HCT116 (cell line): ENCODE results near the gene TOPBP1. TPM values are rescaled to one million over a fixed set of nuclear protein-coding genes. Genes with fewer than 3 reads are reported as not detected.

ENCODE experiments used
- ATAC-seq: fragments of 200-7000 bp; cut with Tn5 transposase; 2 replicates; pipeline ENCODE4 v1.9.1; 2020; ENCODE audit warnings: mild to moderate bottlenecking, moderate library complexity
- BruUV-seq: library from RNA; stranded (reverse); fragments of 400-500 nt; replicated peaks from 2 replicates; lab custom pipeline; 2021; lab: Mats Ljungman, UMichigan
- CTCF ChIA-PET: fragments of 300-600 bp; sonication (Branson Sonifier 250); formaldehyde crosslinking; loops from one replicate; lab custom pipeline; 2021; ENCODE audit warnings: antibody characterized with exemption; lab: Charles Lee
- POLR2A ChIA-PET: fragments of 300-600, 350-600 bp; sonication (Branson Sonifier 250); formaldehyde crosslinking; loops from one replicate; lab custom pipeline; 2021; ENCODE audit warnings: antibody characterized with exemption; lab: Charles Lee
- RAD21 ChIA-PET, 2 experiments: fragments of 300-600 bp; sonication (Branson Sonifier 250); formaldehyde crosslinking; loops; one replicate each; lab custom pipeline; 2023; ENCODE audit warnings: low total read pairs in 2 of 2; ENCODE audit not compliant: uncharacterized antibody in 2 of 2, unreplicated experiment in 2 of 2, low non-redundant PET in 1 of 2; lab: Charles Lee
- DNase-seq: peaks from one replicate; pipeline ENCODE4 v3.0.0-alpha.2; 2010; ENCODE audit warnings: low read depth, low spot score
- H2AFZ ChIP-seq: fragments of 200-600 bp; shearing (Covaris generic), sonication (generic); 2 replicates; pipeline ENCODE4 v1.6.1; 2017; ENCODE audit warnings: low read depth, mixed run types, mixed read lengths, antibody characterized with exemption, low read length; ENCODE audit not compliant: poor library complexity, severe bottlenecking
- H3K27ac ChIP-seq: 2 replicates; pipeline ENCODE4 v1.5.1; 2012; ENCODE audit warnings: low read depth, low read length
- H3K27me3 ChIP-seq: fragments of 200-600 bp; sonication (generic); 2 replicates; pipeline ENCODE4 v1.6.1; 2016; ENCODE audit warnings: mixed run types, low read length, mixed read lengths; ENCODE audit not compliant: insufficient read depth
- H3K36me3 ChIP-seq, 2 experiments: fragments of 200-500 bp in 1 of 2; fragments of 200-600 bp in 1 of 2; sonication (Bioruptor generic) in 1 of 2; sonication (generic) in 1 of 2; 2 replicates each; pipeline versions ENCODE4 v1.5.1 to v1.6.1; 2014 to 2016; ENCODE audit warnings: low read length in 2 of 2, inconsistent platforms in 1 of 2, mixed read lengths in 1 of 2, mixed run types in 1 of 2; ENCODE audit not compliant: insufficient read depth in 2 of 2, control insufficient read depth in 1 of 2
- H3K4me1 ChIP-seq, 2 experiments: fragments of 200-600 bp in 1 of 2; sonication (generic) in 1 of 2; 2 replicates each; pipeline versions ENCODE4 v1.5.1 to v1.6.1; 2012 to 2017; ENCODE audit warnings: low read length in 2 of 2, inconsistent platforms in 1 of 2, mild to moderate bottlenecking in 1 of 2, mixed read lengths in 1 of 2, mixed run types in 1 of 2, moderate library complexity in 1 of 2; ENCODE audit not compliant: insufficient read depth in 2 of 2, control insufficient read depth in 1 of 2
- H3K4me2 ChIP-seq: fragments of 200-600 bp; sonication (generic); 2 replicates; pipeline ENCODE4 v1.6.1; 2017; ENCODE audit warnings: mixed run types, low read length, mixed read lengths
- H3K4me3 ChIP-seq, 2 experiments: fragments of 200-600 bp in 1 of 2; sonication (generic) in 1 of 2; replicated peaks in 1 of 2; 2 replicates each; pipeline ENCODE4 v1.5.1; 2011 to 2016; ENCODE audit warnings: low read length in 2 of 2, control low read depth in 1 of 2, low read depth in 1 of 2, mild to moderate bottlenecking in 1 of 2, mixed read lengths in 1 of 2, mixed run types in 1 of 2
- H3K79me2 ChIP-seq: fragments of 200-600 bp; sonication (generic); 2 replicates; pipeline ENCODE4 v1.6.1; 2017; ENCODE audit warnings: mild to moderate bottlenecking, mixed run types, low read length, moderate library complexity, mixed read lengths; ENCODE audit not compliant: insufficient read depth
- H3K9ac ChIP-seq: fragments of 200-600 bp; sonication (generic); 2 replicates; pipeline ENCODE4 v1.6.1; 2016; ENCODE audit warnings: low read length, mixed read lengths
- H3K9me2 ChIP-seq: fragments of 200-600 bp; sonication (generic), shearing (Covaris generic); 2 replicates; pipeline ENCODE4 v1.6.1; 2017; ENCODE audit warnings: mixed run types, mild to moderate bottlenecking, moderate library complexity; ENCODE audit not compliant: insufficient read depth
- H3K9me3 ChIP-seq, 2 experiments: fragments of 200-500 bp in 1 of 2; fragments of 200-600 bp in 1 of 2; sonication (Bioruptor generic) in 1 of 2; sonication (generic) in 1 of 2; 2 replicates each; pipeline ENCODE4 v1.6.1; 2014 to 2017; ENCODE audit warnings: low read length in 2 of 2, mixed read lengths in 2 of 2, inconsistent platforms in 1 of 2, low read depth in 1 of 2, mild to moderate bottlenecking in 1 of 2, mixed run types in 1 of 2, moderate library complexity in 1 of 2; ENCODE audit not compliant: control insufficient read depth in 1 of 2, insufficient read depth in 1 of 2
- H4K20me1 ChIP-seq: fragments of 200-600 bp; sonication (generic), shearing (Covaris generic); 2 replicates; pipeline ENCODE4 v1.6.1; 2017; ENCODE audit warnings: mixed run types, mild to moderate bottlenecking, moderate library complexity; ENCODE audit not compliant: insufficient read depth
- CBX3 ChIP-seq: IDR thresholded peaks from 2 replicates; pipeline ENCODE4 v1.6.1; 2012; ENCODE audit warnings: low read depth
- EGR1 ChIP-seq: IDR thresholded peaks from 2 replicates; pipeline ENCODE4 v1.6.1; 2012; ENCODE audit warnings: low read depth
- ELF1 ChIP-seq: IDR thresholded peaks from 2 replicates; pipeline ENCODE4 v1.6.1; 2012; ENCODE audit warnings: low read depth, borderline replicate concordance
- EZH2phosphoT487 ChIP-seq: fragments of 200-600 bp; IDR thresholded peaks from 2 replicates; pipeline ENCODE4 v1.6.1; 2018; ENCODE audit warnings: antibody characterized with exemption, borderline replicate concordance
- FOSL1 ChIP-seq: IDR thresholded peaks from 2 replicates; pipeline ENCODE4 v1.6.1; 2012; ENCODE audit warnings: low read depth
- JUND ChIP-seq: IDR thresholded peaks from 2 replicates; pipeline ENCODE4 v1.6.1; 2012
- MAX ChIP-seq: IDR thresholded peaks from 2 replicates; pipeline ENCODE4 v1.6.1; 2012
- POLR2A ChIP-seq: IDR thresholded peaks from 2 replicates; pipeline ENCODE4 v1.7.0; 2011; ENCODE audit warnings: borderline replicate concordance; ENCODE audit not compliant: insufficient read depth, insufficient read length; ENCODE audit errors: extremely low read depth
- POLR2AphosphoS5 ChIP-seq: IDR thresholded peaks from 2 replicates; pipeline ENCODE4 v1.6.1; 2011; ENCODE audit warnings: mild to moderate bottlenecking, low read depth, low read length, moderate library complexity
- SIN3A ChIP-seq: IDR thresholded peaks from 2 replicates; pipeline ENCODE4 v1.6.1; 2012; ENCODE audit warnings: low read depth
- SP1 ChIP-seq: IDR thresholded peaks from 2 replicates; pipeline ENCODE4 v1.6.1; 2012; ENCODE audit warnings: low read depth
- YY1 ChIP-seq: IDR thresholded peaks from 2 replicates; pipeline ENCODE4 v1.6.1; 2011; ENCODE audit warnings: low read length, low read depth, moderate library complexity, mild to moderate bottlenecking; ENCODE audit not compliant: insufficient replicate concordance; ENCODE audit errors: extremely low read depth
- ZFX ChIP-seq: fragments of 450-650 bp; IDR thresholded peaks from 2 replicates; pipeline ENCODE4 v1.6.1; 2017
- intact Hi-C: fragments of 100-400 bp; cut with micrococcal nuclease; formaldehyde crosslinking; loops from 2 replicates; pipeline ENCODE4 v1.10.0; 2022
- total RNA-seq: library from RNA; stranded (reverse); gene quantifications from one replicate; pipeline ENCODE4 v1.2.1, GENCODE V29; 2021; ENCODE audit not compliant: unreplicated experiment
- TF ChIP-seq, protein P1 (sequence below): IDR thresholded peaks from 2 replicates; pipeline ENCODE4 v1.6.1; 2012
- TF ChIP-seq, protein P2 (sequence below): IDR thresholded peaks from 2 replicates; pipeline ENCODE4 v1.6.1; 2011; ENCODE audit warnings: mild to moderate bottlenecking, low read length, moderate library complexity; ENCODE audit not compliant: insufficient replicate concordance; ENCODE audit errors: extremely low read depth
- TF ChIP-seq, protein P3 (sequence below), 3 experiments: fragments of 200-600 bp in 1 of 3; sonication (generic) in 1 of 3; IDR thresholded peaks in 2 of 3; conservative IDR thresholded peaks in 1 of 3; 2 replicates each; pipeline ENCODE4 v1.5.1; 2012 to 2017; ENCODE audit warnings: low read depth in 2 of 3, low read length in 2 of 3, antibody characterized with exemption in 1 of 3, borderline replicate concordance in 1 of 3, control low read depth in 1 of 3, mild to moderate bottlenecking in 1 of 3, mixed read lengths in 1 of 3, mixed run types in 1 of 3, moderate library complexity in 1 of 3; ENCODE audit not compliant: insufficient read depth in 1 of 3

TOPBP1 gene
- total RNA-seq, 1 experiment from 2014 or later, result 42.2 TPM

- TF ChIP-seq, protein P1, sequence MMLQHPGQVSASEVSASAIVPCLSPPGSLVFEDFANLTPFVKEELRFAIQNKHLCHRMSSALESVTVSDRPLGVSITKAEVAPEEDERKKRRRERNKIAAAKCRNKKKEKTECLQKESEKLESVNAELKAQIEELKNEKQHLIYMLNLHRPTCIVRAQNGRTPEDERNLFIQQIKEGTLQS, result no peak
- TF ChIP-seq, protein P2, sequence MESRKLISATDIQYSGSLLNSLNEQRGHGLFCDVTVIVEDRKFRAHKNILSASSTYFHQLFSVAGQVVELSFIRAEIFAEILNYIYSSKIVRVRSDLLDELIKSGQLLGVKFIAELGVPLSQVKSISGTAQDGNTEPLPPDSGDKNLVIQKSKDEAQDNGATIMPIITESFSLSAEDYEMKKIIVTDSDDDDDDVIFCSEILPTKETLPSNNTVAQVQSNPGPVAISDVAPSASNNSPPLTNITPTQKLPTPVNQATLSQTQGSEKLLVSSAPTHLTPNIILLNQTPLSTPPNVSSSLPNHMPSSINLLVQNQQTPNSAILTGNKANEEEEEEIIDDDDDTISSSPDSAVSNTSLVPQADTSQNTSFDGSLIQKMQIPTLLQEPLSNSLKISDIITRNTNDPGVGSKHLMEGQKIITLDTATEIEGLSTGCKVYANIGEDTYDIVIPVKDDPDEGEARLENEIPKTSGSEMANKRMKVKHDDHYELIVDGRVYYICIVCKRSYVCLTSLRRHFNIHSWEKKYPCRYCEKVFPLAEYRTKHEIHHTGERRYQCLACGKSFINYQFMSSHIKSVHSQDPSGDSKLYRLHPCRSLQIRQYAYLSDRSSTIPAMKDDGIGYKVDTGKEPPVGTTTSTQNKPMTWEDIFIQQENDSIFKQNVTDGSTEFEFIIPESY, result no peak
Observed at GRCh38 chr3:133697960-133698359, 36.2 kb upstream of the TOPBP1 start (continued).

GRCh38 chr3:133695560-133696171 lies 33.9 kb upstream of the TOPBP1 start:
- no TSS peak for BruUV-seq
- ChIA-PET POLR2A (no interaction called here), CTCF (no interaction called here)

More at GRCh38 chr3:133695560-133696171, 33.9 kb upstream of the TOPBP1 start:
- H3K79me2 ChIP-seq, result no peaks in the 10 kb centered on the region
- no peak overlapping the region for H3K4me2 ChIP-seq
- no peaks in the 10 kb centered on the region for H3K9me2 ChIP-seq
- ATAC-seq (no peak), DNase-seq (no peak)
- H3K4me1 ChIP-seq, result no peaks in the 10 kb centered on the region
- no peaks in the 10 kb centered on the region for H3K36me3 ChIP-seq
- TF ChIP-seq SP1 (no peak), CBX3 (no peak), YY1 (no peak), SIN3A (no peak), POLR2AphosphoS5 (no peak), EZH2phosphoT487 (no peak), FOSL1 (no peak), EGR1 (no peak), ELF1 (no peak), MAX (no peak), POLR2A (no peak), ZFX (no peak), JUND (no peak)
- TF ChIP-seq, protein P3, sequence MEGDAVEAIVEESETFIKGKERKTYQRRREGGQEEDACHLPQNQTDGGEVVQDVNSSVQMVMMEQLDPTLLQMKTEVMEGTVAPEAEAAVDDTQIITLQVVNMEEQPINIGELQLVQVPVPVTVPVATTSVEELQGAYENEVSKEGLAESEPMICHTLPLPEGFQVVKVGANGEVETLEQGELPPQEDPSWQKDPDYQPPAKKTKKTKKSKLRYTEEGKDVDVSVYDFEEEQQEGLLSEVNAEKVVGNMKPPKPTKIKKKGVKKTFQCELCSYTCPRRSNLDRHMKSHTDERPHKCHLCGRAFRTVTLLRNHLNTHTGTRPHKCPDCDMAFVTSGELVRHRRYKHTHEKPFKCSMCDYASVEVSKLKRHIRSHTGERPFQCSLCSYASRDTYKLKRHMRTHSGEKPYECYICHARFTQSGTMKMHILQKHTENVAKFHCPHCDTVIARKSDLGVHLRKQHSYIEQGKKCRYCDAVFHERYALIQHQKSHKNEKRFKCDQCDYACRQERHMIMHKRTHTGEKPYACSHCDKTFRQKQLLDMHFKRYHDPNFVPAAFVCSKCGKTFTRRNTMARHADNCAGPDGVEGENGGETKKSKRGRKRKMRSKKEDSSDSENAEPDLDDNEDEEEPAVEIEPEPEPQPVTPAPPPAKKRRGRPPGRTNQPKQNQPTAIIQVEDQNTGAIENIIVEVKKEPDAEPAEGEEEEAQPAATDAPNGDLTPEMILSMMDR (IDR thresholded peaks at IDR 0.05 in 2 of 3, conservative IDR thresholded peaks at IDR 0.05 in 1 of 3; ENCODE audit: borderline replicate concordance in 1 of 3, insufficient read depth in 1 of 3, low read depth in 2 of 3, low read length in 2 of 3), result no peak
- RAD21 ChIA-PET, result no interaction called here
- no peaks in the 10 kb centered on the region for H3K9me3 ChIP-seq
- no peaks in the 10 kb centered on the region for H4K20me1 ChIP-seq
- H3K27me3 ChIP-seq, result no peaks in the 10 kb centered on the region
- intact Hi-C loops, result no loop called here
- H2AFZ ChIP-seq, result no peak overlapping the region
- H3K4me3 ChIP-seq, result no peak overlapping the region
- no peak overlapping the region for H3K27ac ChIP-seq
- H3K9ac ChIP-seq, result no peak overlapping the region
